ENCODE measurements around the gene UQCC3.
A peak's percentile ranks its signal among the peaks of the same experiment; 100 is the strongest.
"Not testable (repeated sequence)": the region's sequence is repeated elsewhere in the genome, so short reads cannot be mapped to it uniquely, and the experiment has no call there.

UQCC3 gene

DNA sequence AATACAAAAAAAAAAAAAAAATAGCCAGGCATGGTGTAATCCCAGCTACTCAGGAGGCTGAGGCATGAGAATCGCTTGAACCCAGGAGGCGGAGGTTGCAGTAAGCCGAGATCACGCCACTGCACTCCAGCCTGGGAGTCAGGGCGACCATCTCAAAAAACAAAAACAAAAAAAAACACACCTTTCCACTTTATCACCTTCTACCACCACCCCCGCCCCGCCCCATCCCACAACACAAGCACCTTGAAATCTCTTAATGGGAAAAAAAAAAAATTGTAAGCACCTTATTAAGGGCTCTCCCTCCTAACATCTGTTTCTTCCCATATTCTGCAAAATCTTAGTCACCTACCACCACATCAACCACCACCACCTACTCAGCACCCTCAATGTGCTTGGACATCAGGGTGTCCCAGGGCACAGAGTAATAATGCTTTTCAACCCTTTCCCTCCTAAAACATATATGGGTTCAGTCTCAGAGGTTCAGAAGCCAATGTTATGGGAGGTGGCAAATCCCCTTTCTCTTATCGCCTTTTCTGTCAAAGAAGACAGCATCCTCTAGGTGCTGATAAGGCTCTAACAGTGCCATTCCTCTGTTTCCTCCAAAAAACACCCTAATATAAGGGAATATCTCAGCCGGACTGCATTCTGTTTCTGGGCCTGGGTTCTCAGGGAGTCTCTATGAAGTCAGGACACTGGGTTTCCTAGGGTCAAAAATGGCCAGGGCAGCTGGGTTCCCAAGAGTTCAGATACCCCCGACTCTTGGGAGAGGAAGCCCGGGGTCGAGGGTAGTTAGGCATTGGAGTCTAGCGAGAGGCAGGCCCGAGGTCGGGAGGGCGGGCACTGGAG, 19.1 kb upstream of the UQCC3 start:
- Mint-ChIP-seq H3K36me3 (ENCODE audit: low read depth) (peaks cover 42% of the 10 kb centered on the region), H3K9me3 (no peaks in the 10 kb centered on the region), H3K27ac (peak overlapping the region; percentile 95), H3K4me1 (ENCODE audit: low read depth) (peaks cover 31% of the 10 kb centered on the region), H3K4me3 (peak overlapping the region; percentile 95), H3K27me3 (no peaks in the 10 kb centered on the region)
- DNase-seq, result no peak

DNA sequence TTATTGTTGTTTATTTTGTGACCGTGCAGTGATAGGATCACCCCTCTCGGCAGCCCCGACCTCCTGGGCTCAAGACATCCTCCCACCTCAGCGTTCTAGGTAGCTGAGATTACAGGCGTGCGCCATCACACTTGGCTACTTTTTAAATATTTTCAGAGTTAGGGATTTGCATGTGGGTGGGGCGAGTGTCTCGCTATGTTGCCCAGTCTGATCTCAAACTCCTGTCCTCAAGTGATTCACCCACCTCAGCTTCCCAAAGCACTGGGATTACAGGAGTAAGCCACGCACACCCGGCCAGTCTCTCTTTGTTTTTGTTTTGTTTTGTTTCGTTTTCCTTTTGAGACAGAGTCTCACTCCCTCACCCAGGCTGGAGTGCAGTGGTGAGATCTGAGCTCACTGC, 17.2 kb upstream of the UQCC3 start:
- Mint-ChIP-seq H3K9me3 (no peaks in the 10 kb centered on the region), H3K27ac (peak overlapping the region; percentile 47), H3K36me3 (ENCODE audit: low read depth) (peaks cover 24% of the 10 kb centered on the region), H3K4me3 (peak overlapping the region; percentile 54), H3K27me3 (no peaks in the 10 kb centered on the region), H3K4me1 (ENCODE audit: low read depth) (peaks cover 27% of the 10 kb centered on the region)
- no peak for DNase-seq

GRCh38 chr11:62656796-62657429, 14.6 kb upstream of the UQCC3 start:
- H3K4me1 Mint-ChIP-seq (ENCODE audit: low read depth), result peaks cover 18% of the 10 kb centered on the region
- H3K36me3 Mint-ChIP-seq (ENCODE audit: low read depth), result peaks cover 23% of the 10 kb centered on the region

GRCh38 chr11:62664405-62665074, 6.9 kb upstream of the UQCC3 start:
- H3K9me3 Mint-ChIP-seq, result no peaks in the 10 kb centered on the region
- peak; percentile 61 for DNase-seq
- H3K36me3 Mint-ChIP-seq (ENCODE audit: low read depth), result peaks cover 87% of the 10 kb centered on the region
- H3K4me3 Mint-ChIP-seq, result peak overlapping the region; percentile 98
- peak overlapping the region; percentile 97 for H3K27ac Mint-ChIP-seq
- H3K4me1 Mint-ChIP-seq (ENCODE audit: low read depth), result peaks cover 37% of the 10 kb centered on the region
- no peaks in the 10 kb centered on the region for H3K27me3 Mint-ChIP-seq

More at GRCh38 chr11:62656796-62657429, 14.6 kb upstream of the UQCC3 start:
- no peaks in the 10 kb centered on the region for H3K9me3 Mint-ChIP-seq
- H3K4me3 Mint-ChIP-seq, result no peak overlapping the region
- H3K27me3 Mint-ChIP-seq, result no peaks in the 10 kb centered on the region
- no peak for DNase-seq
- peak overlapping the region; percentile 20 for H3K27ac Mint-ChIP-seq

- H3K4me1 Mint-ChIP-seq (ENCODE audit: low read depth), result peaks cover 43% of the 10 kb centered on the region
- H3K27me3 Mint-ChIP-seq, result no peaks in the 10 kb centered on the region
- H3K4me3 Mint-ChIP-seq, result peak within 1 kb of the TSS; percentile 98
- DNase-seq, result peak; percentile 99
- peak within 1 kb of the TSS; percentile 97 for H3K27ac Mint-ChIP-seq
- H3K9me3 Mint-ChIP-seq, result no peaks in the 10 kb centered on the region
- H3K36me3 Mint-ChIP-seq (ENCODE audit: low read depth), result peaks cover 91% of the 10 kb centered on the region
These were observed 6.3 kb upstream of the UQCC3 start, which contains the start of the genes C11orf98 and CSKMT for GRCh38 chr11:62665075-62665598. Gene C11orf98 (minus strand): TSS chr11:62665210. CDS start chr11:62665169, 41 bp downstream. Gene CSKMT (plus strand): TSS chr11:62665312. CDS start chr11:62665880, 568 bp downstream.

DNA sequence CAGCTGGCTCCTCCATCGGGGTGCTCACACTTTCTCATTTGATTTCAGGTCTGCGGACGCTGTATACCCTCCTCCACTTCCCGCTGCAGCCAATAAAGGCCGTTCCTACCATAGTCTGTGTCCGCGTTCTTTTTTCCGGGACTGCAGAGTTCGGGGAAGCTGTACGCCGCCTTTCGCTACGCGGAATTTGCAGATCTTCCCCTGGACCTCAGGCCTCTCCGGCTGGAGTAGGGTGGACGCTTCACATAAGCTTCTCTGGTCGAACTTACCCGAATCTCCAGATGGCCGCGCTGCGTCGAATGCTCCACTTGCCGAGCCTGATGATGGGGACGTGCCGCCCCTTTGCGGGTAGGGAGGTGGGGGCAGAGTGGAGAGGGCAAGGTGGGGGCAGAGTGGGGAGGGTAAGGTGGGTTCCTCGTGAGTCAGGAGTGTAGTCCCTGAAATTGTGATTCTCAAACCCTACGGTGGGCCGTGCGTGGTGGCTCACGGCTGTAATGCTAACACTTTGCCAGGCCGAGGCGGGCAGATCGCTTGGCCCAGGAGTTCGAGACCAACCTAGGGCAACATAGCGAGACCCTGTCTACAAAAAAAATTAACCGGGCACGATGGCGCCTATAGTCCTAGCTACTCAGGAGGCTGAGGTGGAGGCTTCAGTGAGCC, 5.7 kb upstream of the UQCC3 start:
- Mint-ChIP-seq H3K9me3 (no peaks in the 10 kb centered on the region), H3K4me1 (ENCODE audit: low read depth) (peaks cover 47% of the 10 kb centered on the region), H3K36me3 (ENCODE audit: low read depth) (peaks cover 92% of the 10 kb centered on the region)

DNA sequence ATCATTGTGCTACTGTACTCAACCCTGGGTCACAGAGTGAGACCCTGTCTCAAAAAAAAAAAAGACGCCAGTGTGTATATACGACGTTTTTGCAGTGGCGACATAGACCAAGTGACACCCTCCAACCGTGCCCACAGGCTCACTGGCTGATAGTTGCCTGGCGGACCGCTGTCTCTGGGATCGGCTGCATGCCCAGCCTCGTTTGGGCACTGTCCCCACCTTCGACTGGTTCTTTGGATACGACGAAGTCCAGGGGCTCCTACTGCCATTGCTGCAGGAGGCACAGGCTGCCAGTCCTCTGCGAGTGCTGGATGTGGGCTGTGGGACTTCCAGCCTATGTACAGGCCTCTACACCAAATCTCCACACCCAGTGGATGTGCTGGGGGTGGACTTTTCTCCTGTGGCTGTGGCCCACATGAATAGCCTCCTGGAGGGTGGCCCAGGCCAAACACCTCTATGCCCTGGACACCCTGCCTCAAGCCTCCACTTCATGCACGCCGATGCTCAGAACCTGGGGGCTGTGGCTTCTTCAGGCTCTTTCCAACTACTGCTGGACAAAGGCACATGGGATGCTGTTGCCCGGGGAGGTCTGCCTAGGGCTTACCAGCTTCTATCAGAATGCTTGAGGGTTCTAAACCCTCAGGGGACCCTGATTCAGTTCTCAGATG, 5.1 kb upstream of the UQCC3 start:
- H3K27ac Mint-ChIP-seq, result peak overlapping the region; percentile 97
- H3K9me3 Mint-ChIP-seq, result no peaks in the 10 kb centered on the region
- no peaks in the 10 kb centered on the region for H3K27me3 Mint-ChIP-seq
- DNase-seq, result peak; percentile 62
- peaks cover 45% of the 10 kb centered on the region for H3K4me1 Mint-ChIP-seq (ENCODE audit: low read depth)
- H3K36me3 Mint-ChIP-seq (ENCODE audit: low read depth), result peaks cover 93% of the 10 kb centered on the region
- H3K4me3 Mint-ChIP-seq, result peak overlapping the region; percentile 98

More for the DNA sequence above, 5.7 kb upstream of the UQCC3 start:
- no peaks in the 10 kb centered on the region for H3K27me3 Mint-ChIP-seq
- H3K27ac Mint-ChIP-seq, result peak overlapping the region; percentile 97
- H3K4me3 Mint-ChIP-seq, result peak overlapping the region; percentile 98
- peak; percentile 79 for DNase-seq

DNA sequence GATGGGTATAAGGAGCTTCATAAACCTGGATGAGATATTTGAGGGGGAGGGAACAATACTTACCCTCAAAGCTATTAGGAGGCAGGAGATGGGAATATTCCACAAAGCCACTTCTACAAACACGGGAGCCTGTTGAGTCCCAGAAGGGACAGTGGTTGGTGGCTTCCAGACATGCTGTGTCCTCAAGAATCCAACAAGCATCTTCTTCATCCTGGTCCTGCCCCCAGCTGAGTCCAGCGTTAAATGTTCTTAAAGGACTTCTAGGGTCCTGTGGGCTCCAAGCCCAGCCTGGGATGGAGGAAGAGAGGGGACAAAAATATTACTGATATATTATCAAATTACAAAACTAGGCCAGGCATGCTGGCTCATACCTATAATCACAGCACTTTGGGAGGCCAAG, 4.0 kb upstream of the UQCC3 start:
- Mint-ChIP-seq H3K4me1 (ENCODE audit: low read depth) (peaks cover 46% of the 10 kb centered on the region), H3K9me3 (no peaks in the 10 kb centered on the region), H3K27me3 (no peaks in the 10 kb centered on the region), H3K36me3 (ENCODE audit: low read depth) (peaks cover 95% of the 10 kb centered on the region), H3K4me3 (peak overlapping the region; percentile 98), H3K27ac (peak overlapping the region; percentile 97)
- DNase-seq, result no peak

DNA sequence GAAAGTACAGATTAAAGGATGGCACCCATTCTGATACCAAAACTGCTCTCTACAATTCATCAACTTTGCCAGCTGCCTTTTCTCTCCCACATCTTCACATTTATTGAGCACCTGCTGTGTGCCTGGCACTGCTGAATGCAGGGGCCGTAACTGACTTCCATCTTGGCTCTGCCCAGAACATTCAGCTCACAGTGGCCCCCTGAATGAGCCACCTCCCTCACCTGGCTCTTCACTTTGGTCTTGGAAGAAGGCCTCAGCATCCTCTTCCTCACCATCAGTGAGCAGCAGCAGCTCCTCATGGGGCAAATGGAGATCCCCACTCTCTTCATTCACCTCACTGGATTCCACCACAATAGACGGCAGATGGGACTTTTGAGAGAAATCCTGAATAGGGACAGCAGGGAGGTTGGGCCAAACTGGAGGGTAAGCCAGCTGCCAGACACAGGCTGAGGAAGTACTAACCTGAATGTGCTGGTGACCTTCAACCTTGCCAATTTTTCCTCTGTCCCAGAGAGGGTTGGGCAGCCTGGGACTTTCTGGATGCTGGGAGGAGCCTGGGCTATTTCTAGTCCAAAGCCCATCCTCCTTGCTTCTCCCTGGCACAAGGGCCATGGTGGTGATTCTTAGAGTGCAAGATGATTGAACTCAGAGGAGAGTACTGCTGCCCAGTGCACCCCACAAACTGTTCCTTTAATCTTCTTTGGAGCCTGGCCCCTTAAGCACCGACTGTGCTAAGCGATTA, 1.9 kb upstream of the UQCC3 start:
- H3K4me1 Mint-ChIP-seq (ENCODE audit: low read depth), result peaks cover 53% of the 10 kb centered on the region
- peak overlapping the region; percentile 94 for H3K4me3 Mint-ChIP-seq
- H3K36me3 Mint-ChIP-seq (ENCODE audit: low read depth), result peaks cover 96% of the 10 kb centered on the region
- no peak for DNase-seq
- H3K27me3 Mint-ChIP-seq, result no peaks in the 10 kb centered on the region
- peak overlapping the region; percentile 98 for H3K27ac Mint-ChIP-seq
- H3K9me3 Mint-ChIP-seq, result no peaks in the 10 kb centered on the region

GRCh38 chr11:62671236-62671607, 251 bp upstream of the UQCC3 start:
- H3K27me3 Mint-ChIP-seq, result no peaks in the 10 kb centered on the region
- peak overlapping the region; percentile 98 for H3K27ac Mint-ChIP-seq
- H3K36me3 Mint-ChIP-seq (ENCODE audit: low read depth), result peaks cover 92% of the 10 kb centered on the region
- peak overlapping the region; percentile 94 for H3K4me3 Mint-ChIP-seq
- H3K9me3 Mint-ChIP-seq, result no peaks in the 10 kb centered on the region
- H3K4me1 Mint-ChIP-seq (ENCODE audit: low read depth), result peaks cover 58% of the 10 kb centered on the region
- DNase-seq, result no peak

- no peak for DNase-seq
- peaks cover 60% of the 10 kb centered on the region for H3K4me1 Mint-ChIP-seq (ENCODE audit: low read depth)
- H3K27ac Mint-ChIP-seq, result peak overlapping the region; percentile 98
- no peaks in the 10 kb centered on the region for H3K27me3 Mint-ChIP-seq
- no peaks in the 10 kb centered on the region for H3K9me3 Mint-ChIP-seq
- peaks cover 92% of the 10 kb centered on the region for H3K36me3 Mint-ChIP-seq (ENCODE audit: low read depth)
- H3K4me3 Mint-ChIP-seq, result peak overlapping the region; percentile 94
These were observed 1.7 kb downstream of the UQCC3 start for GRCh38 chr11:62673196-62673525.

DNA sequence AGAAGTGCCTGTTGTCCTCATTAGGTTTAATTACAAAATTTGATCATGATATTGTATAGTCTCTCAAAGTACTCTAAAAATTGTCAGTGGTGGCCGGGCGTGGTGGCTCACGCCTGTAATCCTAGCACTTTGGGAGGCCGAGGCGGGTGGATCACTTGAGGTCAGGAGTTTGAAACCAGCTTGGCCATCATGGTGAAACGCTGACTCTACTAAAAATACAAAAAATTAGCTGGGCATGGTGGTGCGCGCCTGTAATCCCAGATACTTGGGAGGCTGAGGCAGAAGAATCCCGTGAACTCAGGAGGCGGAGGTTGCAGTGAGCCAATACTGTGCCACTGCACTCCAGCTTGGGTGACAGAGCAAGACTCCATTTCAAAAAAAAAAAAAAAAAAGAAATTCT, 3.9 kb downstream of the UQCC3 start:
- peak overlapping the region; percentile 69 for H3K27ac Mint-ChIP-seq
- peaks cover 80% of the 10 kb centered on the region for H3K36me3 Mint-ChIP-seq (ENCODE audit: low read depth)
- peaks cover 53% of the 10 kb centered on the region for H3K4me1 Mint-ChIP-seq (ENCODE audit: low read depth)
- not testable (repeated sequence) for H3K27me3 Mint-ChIP-seq, H3K9me3 Mint-ChIP-seq, DNase-seq, H3K4me3 Mint-ChIP-seq

- H3K27me3 Mint-ChIP-seq, result no peaks in the 10 kb centered on the region
- H3K4me1 Mint-ChIP-seq (ENCODE audit: low read depth), result peaks cover 58% of the 10 kb centered on the region
- peak overlapping the region; percentile 95 for H3K27ac Mint-ChIP-seq
- no peak for DNase-seq
- H3K4me3 Mint-ChIP-seq, result peak overlapping the region; percentile 92
- H3K9me3 Mint-ChIP-seq, result no peaks in the 10 kb centered on the region
- H3K36me3 Mint-ChIP-seq (ENCODE audit: low read depth), result peaks cover 67% of the 10 kb centered on the region
These were observed 5.2 kb downstream of the UQCC3 start for GRCh38 chr11:62676698-62677097.

Measured in activated T-cell treated with anti-CD3 and anti-CD28 coated beads, Interleukin-2, amount 50 U/mL, for 24 hours (primary cell).